ENCODE measurements around the gene CHI3L1.
"Not testable (repeated sequence)": the region's sequence is repeated elsewhere in the genome, so short reads cannot be mapped to it uniquely, and the experiment has no call there.

CHI3L1 gene

DNA sequence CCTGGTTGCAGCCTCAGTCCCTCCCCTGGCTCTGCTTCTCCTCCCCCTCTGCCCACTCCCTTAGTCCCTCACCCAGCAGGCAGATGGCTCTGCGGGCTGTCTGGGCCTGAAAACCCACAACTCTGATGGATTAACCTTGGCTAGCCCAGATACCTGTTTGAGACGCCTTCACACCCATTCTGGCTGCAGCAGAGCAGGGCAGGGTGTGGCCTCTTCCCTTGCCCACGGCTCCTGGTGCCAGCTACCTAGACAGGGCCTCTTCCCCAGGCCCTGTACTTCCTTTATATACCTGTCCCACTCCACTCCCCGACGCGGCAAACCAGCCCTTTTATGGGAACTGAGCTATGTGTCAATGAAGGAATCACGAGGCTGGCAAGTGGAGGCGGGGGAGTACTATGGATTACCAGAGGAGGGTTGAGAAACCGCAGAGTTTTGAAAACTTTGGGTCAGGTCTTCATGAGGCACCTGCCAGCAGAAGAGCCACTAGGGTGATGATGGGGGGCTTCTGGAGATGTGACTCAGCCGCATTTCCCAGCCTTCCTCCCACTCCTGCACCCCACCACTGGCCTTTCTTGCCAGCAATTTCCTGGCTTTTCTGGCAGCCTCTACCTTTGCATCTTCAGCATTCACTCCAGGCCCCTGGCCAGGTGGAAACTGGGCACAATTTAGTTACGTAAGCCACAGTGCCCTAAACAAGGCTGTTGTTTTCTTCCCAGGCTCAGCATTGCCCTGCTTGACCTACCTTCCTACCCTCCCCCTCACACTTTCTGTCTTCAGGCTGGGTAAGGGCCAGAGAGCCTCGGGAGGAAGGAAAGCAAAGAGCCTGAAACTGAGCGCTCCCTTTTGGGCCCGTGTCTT lies at the start of gene CHI3L1:
Gene CHI3L1 (minus strand): TSS at position 259 of the 858 bp plus-strand sequence. CDS start 81 bp downstream, at position 178.
- POLR2A ChIA-PET, result no interaction called here
- DNase-seq (ENCODE audit: extremely low spot score), result no peak
- CTCF ChIA-PET, result interaction anchor here (1.3 to 5.0 kb wide), 2 partner anchors 9 to 14 kb away, joined by 5 to 35 read pairs; no protein-coding TSS in a partner anchor
- TF ChIP-seq, protein P1, sequence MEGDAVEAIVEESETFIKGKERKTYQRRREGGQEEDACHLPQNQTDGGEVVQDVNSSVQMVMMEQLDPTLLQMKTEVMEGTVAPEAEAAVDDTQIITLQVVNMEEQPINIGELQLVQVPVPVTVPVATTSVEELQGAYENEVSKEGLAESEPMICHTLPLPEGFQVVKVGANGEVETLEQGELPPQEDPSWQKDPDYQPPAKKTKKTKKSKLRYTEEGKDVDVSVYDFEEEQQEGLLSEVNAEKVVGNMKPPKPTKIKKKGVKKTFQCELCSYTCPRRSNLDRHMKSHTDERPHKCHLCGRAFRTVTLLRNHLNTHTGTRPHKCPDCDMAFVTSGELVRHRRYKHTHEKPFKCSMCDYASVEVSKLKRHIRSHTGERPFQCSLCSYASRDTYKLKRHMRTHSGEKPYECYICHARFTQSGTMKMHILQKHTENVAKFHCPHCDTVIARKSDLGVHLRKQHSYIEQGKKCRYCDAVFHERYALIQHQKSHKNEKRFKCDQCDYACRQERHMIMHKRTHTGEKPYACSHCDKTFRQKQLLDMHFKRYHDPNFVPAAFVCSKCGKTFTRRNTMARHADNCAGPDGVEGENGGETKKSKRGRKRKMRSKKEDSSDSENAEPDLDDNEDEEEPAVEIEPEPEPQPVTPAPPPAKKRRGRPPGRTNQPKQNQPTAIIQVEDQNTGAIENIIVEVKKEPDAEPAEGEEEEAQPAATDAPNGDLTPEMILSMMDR (IDR thresholded peaks at IDR 0.05; ENCODE audit: control extremely low read depth, extremely low read depth, low read depth, missing control alignments), result no peak

DNA sequence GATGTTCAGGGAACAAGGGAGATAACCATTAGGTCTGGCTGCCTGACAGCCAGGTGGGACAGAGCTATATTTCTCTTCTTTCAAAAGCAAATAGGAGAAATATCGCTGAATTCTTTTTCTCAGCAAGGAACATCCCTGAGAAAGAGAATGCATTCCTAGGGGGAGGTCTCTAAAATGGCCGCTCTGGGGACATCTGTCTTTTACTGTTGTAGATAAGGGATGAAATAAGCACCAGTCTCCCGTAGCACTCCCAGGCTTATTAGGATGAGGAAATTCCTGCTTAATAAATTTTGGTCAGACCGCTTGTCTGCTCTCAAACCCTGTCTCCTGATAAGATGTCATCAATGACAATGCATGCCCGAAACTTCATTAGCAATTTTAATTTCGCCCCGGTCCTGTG lies 48.4 kb upstream of the CHI3L1 start:
- DNase-seq (ENCODE audit: extremely low spot score); POLR2A ChIA-PET: not testable (repeated sequence)
- CTCF ChIA-PET, result interaction anchor here (2.5 kb wide), 1 partner anchor 19 kb away, joined by 16 read pairs; no protein-coding TSS in a partner anchor

DNA sequence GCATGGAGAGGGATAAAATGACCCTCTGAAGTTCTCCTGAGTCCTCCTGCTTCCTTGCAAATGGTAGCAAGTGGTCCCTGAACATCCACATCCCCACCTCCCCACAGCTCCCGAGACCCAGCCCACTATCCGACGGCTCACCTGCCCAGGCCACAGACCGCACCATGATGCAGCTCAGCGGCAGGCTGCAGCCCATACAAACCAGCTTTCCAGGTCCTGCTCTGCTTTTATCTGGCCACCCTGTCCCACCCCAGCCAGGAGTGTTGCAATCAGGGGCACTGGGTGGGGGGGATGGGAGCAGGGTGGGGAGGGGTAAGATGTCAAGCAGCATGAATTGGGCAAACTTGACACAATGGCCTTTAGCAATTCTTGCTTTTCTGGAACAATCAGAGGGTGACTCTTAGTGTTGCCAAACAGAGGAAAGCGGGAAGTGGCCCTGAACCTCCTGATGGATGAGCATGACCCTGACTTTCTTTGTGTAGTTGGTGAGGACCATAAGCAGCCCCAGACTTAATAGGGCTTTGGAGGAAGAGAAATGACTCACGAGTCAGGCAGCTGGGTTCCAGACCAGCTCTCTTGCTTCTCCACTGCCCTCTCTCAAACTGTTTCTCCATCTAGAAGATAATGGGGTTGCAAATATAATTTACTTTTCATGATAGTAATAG lies 43.1 kb upstream of the CHI3L1 start, which contains the start of gene CHIT1:
Gene CHIT1 (minus strand): TSS at position 203 of the 665 bp plus-strand sequence. CDS start 37 bp downstream, at position 166.
- POLR2A ChIA-PET, result no interaction called here
- TF ChIP-seq, protein P1 (IDR thresholded peaks at IDR 0.05; ENCODE audit: control extremely low read depth, extremely low read depth, low read depth, missing control alignments), result no peak
- peak; percentile 9 for DNase-seq (ENCODE audit: extremely low spot score)
- CTCF ChIA-PET, result interaction anchor here (1.5 to 3.6 kb wide), 2 partner anchors 13 to 191 kb away, joined by 3 to 41 read pairs; no protein-coding TSS in a partner anchor

DNA sequence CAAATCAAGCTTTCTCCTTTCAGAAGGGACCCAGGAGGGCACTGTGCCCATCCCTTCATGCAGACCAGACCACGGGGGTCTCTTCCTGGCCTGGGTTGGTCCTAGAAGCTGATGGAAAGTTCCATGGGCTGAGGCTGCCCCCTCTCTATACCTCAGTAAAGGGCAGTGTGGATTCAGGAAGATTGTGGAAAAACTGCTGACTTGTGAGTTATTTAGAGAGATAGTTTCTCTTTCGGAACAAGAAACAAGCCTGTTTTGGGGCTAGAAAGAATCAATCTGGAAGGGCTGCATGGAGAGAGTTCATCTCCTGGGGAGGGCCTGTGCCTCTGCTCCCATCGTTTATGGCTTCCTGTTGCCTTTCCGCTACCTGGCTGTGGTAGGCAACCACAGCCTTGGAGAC lies 42.2 kb upstream of the CHI3L1 start:
- ChIA-PET POLR2A (no interaction called here), CTCF (interaction anchor here (1.2 to 3.6 kb wide), 4 partner anchors 12 to 56 kb away, joined by 3 to 41 read pairs (median 5); no protein-coding TSS in a partner anchor)
- TF ChIP-seq, protein P1 (IDR thresholded peaks at IDR 0.05; ENCODE audit: control extremely low read depth, extremely low read depth, low read depth, missing control alignments), result no peak
- no peak for DNase-seq (ENCODE audit: extremely low spot score)

- ChIA-PET POLR2A (no interaction called here), CTCF (interaction anchor here (1.2 to 3.6 kb wide), 4 partner anchors 11 to 55 kb away, joined by 3 to 41 read pairs (median 5); no protein-coding TSS in a partner anchor)
- TF ChIP-seq, protein P1 (IDR thresholded peaks at IDR 0.05; ENCODE audit: control extremely low read depth, extremely low read depth, low read depth, missing control alignments), result no peak
- peak; percentile 6 for DNase-seq (ENCODE audit: extremely low spot score)
These were observed 41.0 kb upstream of the CHI3L1 start for GRCh38 chr1:203227371-203228083.

DNA sequence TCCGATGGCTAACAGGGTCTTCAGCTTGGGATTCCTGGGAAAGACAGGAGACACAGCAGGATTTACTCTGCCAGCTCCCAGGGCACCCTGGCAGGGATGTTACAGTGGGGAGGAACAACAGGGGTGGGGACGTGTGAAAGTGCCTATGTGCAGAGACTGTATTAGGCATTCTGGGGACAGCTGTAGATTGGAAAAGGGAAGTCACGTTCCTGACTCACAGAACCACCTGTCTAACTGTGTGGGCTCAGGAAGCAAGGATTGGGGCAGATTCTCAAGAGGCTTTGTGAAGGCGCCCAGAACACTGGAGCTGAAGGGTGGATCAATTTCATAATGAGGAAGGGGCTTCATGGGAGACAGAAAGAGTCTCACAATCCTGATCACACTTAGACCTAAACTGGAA lies 38.6 kb upstream of the CHI3L1 start:
- TF ChIP-seq, protein P1 (IDR thresholded peaks at IDR 0.05; ENCODE audit: control extremely low read depth, extremely low read depth, low read depth, missing control alignments), result no peak
- DNase-seq (ENCODE audit: extremely low spot score), result no peak
- POLR2A ChIA-PET, result no interaction called here
- CTCF ChIA-PET, result interaction anchor here (1.0 to 3.2 kb wide), 4 partner anchors 9 to 185 kb away, joined by 3 to 16 read pairs (median 8); no protein-coding TSS in a partner anchor
